GM12874 (cell line): ENCODE data around the gene GRIA1.

Experiments used
- TF ChIP-seq, protein P1 (sequence below): IDR thresholded peaks from 2 replicates; pipeline ENCODE4 v1.5.1; 2011; ENCODE audit warnings: low read depth, mild to moderate bottlenecking, control low read depth, low read length, moderate library complexity; ENCODE audit not compliant: insufficient read depth

Gene GRIA1

DNA sequence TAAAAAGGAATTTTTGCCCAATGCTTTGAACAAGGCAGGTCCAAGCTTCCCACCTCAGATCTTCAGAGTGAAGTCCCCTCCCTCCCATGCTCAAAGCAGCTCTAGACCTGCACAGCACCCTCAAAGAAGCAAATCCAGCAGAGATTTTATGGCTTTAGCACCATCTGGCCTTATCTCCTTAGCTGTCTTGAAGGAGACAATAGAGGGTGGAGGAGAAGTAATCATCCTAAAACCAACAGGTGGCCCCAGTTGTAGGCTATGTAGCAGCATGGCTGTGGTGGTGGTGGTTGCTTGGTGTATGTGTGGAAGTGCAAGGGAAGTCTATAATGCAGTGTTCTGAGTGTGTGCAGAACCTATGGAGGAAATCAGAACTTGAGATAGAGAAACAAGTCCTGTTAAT is 140.1 kb downstream of the GRIA1 start:
- TF ChIP-seq, protein P1, sequence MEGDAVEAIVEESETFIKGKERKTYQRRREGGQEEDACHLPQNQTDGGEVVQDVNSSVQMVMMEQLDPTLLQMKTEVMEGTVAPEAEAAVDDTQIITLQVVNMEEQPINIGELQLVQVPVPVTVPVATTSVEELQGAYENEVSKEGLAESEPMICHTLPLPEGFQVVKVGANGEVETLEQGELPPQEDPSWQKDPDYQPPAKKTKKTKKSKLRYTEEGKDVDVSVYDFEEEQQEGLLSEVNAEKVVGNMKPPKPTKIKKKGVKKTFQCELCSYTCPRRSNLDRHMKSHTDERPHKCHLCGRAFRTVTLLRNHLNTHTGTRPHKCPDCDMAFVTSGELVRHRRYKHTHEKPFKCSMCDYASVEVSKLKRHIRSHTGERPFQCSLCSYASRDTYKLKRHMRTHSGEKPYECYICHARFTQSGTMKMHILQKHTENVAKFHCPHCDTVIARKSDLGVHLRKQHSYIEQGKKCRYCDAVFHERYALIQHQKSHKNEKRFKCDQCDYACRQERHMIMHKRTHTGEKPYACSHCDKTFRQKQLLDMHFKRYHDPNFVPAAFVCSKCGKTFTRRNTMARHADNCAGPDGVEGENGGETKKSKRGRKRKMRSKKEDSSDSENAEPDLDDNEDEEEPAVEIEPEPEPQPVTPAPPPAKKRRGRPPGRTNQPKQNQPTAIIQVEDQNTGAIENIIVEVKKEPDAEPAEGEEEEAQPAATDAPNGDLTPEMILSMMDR, result no peak

DNA sequence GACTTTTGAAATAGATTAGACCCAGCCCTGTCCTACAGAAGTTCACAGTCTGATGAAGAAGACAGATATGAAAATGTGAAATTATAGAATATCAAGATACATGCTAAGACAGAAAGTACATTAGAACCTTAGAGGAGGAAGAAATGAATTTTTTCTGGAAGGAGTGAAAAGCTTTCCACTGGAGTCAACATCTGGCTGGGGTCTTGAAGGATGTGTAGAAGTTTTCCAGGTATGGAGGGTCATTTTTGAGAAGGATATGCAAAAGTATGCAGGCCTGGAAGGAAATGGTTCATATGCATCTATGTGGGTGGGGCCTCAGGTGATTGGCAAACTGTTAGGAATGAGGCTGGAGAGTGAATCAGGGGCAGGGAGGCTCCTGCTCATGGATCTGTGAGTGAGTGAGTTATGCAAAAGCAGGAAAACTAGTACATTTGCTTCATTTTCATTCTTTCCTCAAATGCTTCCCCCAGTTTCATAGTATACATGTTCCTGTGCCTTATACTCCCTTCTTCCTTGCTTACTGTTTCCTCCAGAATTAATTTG is 142.3 kb downstream of the GRIA1 start:
- TF ChIP-seq, protein P1, result no peak

DNA sequence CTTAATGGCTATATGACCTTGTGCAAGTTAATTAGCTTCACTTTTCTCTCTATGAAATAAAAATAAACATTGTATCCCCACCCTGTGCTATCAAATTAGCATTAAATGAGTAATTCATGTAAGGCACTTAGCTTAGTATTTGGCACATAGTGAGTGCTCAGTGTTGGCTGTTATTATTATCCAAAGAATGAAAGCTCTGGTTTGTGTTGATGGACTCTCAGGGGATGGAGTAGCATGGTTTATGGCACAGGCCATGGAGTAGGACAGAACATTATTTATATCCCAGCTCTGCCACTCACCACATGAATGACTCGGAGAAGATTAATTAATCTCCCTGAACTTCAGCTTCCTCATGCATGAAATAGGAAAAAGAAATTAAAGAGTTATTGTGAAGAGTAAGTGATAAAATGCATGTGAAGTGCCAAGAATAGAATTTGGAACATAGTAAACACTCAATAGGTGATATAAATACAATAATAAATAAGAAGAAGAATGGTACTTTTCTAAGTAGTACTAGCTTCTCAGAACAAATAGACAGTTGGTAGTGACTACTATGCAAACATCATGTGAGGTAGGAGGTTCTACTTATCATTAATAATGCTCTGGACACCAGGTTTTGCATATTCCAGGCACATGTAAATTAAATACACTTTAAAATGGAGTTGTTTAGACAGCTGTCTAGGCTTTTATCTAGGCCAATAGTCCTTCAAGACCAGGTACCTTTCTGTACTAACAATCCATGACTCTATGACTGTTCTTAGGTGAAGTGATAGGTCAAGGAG is 146.4 kb downstream of the GRIA1 start:
- TF ChIP-seq, protein P1, result no peak

DNA sequence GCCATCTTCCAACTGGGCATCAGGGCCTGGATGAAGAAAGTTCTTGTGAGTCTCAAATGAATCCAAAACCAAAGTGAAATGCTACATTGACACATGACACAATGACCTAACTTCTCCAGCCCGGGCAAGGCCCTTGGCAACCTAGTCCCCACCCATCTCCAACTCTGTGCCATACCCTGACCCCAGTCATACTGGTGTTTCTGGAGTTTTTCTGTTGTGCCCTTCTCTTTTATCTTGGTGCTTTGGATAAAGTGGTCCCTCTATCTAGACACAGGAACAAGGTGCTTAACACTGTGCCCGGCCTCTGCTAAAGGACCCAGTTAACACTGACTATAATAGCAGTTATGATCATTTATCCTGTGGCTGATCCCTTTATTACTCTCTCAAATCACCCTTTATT is 149.8 kb downstream of the GRIA1 start:
- TF ChIP-seq, protein P1, result no peak

DNA sequence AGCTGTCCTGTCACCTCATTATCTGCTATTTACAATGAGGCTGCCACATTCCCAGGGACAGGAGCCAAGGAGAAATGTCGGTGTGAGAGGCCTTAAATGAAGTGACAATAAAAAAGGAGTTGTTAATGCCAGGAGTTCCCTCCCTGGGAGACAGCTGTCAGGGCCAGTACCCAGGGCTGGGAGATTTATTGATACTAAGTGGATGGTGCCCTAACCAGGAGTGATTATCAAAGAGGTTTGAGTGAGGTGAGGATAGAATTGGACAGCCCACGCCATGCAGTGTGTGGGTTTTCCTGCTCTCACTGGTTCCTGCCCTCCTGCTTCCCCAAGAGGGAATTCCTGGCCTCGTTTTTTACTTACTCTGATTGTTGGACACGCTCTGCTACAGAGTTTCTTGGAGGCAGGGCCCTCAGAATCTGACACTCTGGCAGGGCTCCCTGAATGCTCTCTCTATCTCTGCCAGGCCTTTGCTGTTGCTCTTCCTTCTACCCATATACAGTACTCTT is 150.8 kb downstream of the GRIA1 start:
- TF ChIP-seq, protein P1, result no peak

DNA sequence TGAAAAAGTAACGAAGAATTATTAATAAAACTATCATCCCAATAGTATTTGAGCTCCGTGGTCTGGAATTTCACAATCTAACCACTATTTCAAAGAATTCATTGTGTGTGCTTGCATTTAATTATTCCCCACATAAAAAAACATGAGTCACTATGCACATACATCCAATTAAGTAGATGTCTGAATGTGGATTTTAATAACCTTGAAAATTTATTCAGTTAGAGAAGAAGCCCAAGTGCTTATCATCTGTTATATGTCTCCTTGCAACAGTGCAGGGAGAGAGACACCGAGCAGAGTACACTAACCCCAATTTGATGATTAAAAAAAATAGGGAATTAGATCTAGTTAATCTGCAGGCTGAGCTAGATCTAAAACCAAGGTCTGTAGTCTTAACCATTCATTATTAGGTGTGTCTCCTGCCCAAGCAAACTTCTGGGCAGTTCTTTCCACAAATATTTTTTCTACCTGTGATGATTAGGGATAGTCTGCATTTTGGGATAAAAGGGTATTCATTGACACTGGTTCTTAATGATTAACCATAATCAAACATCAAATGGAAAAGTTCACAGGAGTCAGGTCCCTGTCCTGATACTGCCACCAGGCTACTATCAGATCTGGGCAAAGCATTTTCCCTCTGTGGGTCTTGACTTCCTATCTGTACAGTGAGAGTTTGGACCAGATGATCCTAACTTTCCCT is 164.2 kb downstream of the GRIA1 start:
- TF ChIP-seq, protein P1, result no peak

DNA sequence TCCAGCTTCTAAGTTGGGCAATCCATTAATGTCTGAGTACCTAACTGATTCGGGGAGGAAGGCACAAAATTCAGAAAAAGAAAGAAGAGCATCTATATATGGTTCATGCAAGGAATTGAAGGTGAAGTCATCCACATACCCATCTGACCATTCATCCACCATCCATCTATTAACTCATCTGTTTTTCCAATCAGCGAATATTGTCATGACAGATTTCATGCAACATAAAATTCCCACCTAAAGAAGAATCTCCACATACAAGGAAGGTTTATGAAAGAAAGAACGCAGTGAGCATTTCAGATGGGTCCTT is 164.7 kb downstream of the GRIA1 start:
- TF ChIP-seq, protein P1, result no peak
